ENCODE results near the gene RAP1GAP.

RAP1GAP gene

GRCh38 chr1:21621761-21622436 lies 47.3 kb downstream of the RAP1GAP start:
- TF ChIP-seq, protein P1, sequence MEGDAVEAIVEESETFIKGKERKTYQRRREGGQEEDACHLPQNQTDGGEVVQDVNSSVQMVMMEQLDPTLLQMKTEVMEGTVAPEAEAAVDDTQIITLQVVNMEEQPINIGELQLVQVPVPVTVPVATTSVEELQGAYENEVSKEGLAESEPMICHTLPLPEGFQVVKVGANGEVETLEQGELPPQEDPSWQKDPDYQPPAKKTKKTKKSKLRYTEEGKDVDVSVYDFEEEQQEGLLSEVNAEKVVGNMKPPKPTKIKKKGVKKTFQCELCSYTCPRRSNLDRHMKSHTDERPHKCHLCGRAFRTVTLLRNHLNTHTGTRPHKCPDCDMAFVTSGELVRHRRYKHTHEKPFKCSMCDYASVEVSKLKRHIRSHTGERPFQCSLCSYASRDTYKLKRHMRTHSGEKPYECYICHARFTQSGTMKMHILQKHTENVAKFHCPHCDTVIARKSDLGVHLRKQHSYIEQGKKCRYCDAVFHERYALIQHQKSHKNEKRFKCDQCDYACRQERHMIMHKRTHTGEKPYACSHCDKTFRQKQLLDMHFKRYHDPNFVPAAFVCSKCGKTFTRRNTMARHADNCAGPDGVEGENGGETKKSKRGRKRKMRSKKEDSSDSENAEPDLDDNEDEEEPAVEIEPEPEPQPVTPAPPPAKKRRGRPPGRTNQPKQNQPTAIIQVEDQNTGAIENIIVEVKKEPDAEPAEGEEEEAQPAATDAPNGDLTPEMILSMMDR (IDR thresholded peaks at IDR 0.05; ENCODE audit: low read depth, low read length), result no peak
- no peak for DNase-seq (ENCODE audit: extremely low read depth, low read depth)

GRCh38 chr1:21621051-21621450 lies 48.1 kb downstream of the RAP1GAP start:
- DNase-seq (ENCODE audit: extremely low read depth, low read depth), result no peak
- TF ChIP-seq, protein P1 (IDR thresholded peaks at IDR 0.05; ENCODE audit: low read depth, low read length), result no peak

- TF ChIP-seq, protein P1 (IDR thresholded peaks at IDR 0.05; ENCODE audit: low read depth, low read length), result no peak
- DNase-seq (ENCODE audit: extremely low read depth, low read depth), result no peak
These were observed 48.7 kb downstream of the RAP1GAP start for GRCh38 chr1:21620496-21620895.

DNA sequence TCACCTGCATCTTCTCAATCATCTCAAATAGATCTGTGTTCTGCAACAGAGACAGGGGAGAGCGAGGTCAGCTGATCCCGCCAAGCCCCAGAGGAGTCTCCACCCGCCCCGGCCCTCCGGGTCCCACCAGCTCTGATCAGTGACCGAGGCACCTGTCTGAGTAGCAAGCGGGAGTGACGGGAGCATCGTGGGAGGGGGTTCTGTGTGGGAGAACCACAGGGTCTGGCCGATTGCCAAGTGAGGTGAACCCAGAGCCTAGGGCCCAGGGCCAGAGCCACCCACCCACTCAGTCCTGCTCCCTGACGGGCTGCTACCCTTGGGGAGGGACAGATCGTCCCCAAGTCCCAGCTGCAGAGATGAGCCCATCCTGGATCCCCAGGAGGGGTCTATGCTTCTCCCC lies 49.1 kb downstream of the RAP1GAP start:
- TF ChIP-seq, protein P1 (IDR thresholded peaks at IDR 0.05; ENCODE audit: low read depth, low read length), result no peak
- no peak for DNase-seq (ENCODE audit: extremely low read depth, low read depth)

- DNase-seq (ENCODE audit: extremely low read depth, low read depth), result no peak
- TF ChIP-seq, protein P1 (IDR thresholded peaks at IDR 0.05; ENCODE audit: low read depth, low read length), result no peak
These were observed 49.7 kb downstream of the RAP1GAP start for GRCh38 chr1:21619375-21619947.

GRCh38 chr1:21618561-21619374 lies 50.4 kb downstream of the RAP1GAP start:
- DNase-seq (ENCODE audit: extremely low read depth, low read depth), result no peak
- TF ChIP-seq, protein P1 (IDR thresholded peaks at IDR 0.05; ENCODE audit: low read depth, low read length), result no peak

DNA sequence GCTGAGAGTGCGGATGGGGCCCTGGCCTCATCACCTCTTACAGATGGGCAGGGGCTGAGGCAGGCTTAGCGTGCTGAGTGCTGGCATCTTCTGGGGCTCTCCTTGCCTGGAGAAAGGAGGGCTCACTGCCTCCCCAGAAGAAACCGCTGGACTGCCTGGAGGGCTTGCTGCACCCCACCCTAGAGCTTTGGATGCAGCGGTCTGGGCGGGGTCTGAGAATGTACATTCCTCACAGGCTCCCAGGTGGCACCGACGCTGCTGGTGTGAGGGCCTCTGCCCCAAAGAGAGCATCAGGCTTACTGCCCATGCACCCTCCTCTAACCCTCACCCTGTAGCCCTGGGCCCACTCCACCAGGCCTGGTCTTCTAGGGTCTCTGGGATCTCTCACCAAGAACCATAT lies 51.1 kb downstream of the RAP1GAP start:
- TF ChIP-seq, protein P1 (IDR thresholded peaks at IDR 0.05; ENCODE audit: low read depth, low read length), result no peak
- no peak for DNase-seq (ENCODE audit: extremely low read depth, low read depth)

Data from AG09319 (cell line).